SH-SY5Y (cell line): ENCODE data around the gene GSAP.

ENCODE experiments used
- GATA2 ChIP-seq: IDR thresholded peaks from 2 replicates; pipeline ENCODE4 v1.6.1; 2011; ENCODE audit warnings: mild to moderate bottlenecking, low read depth, low read length
- GATA3 ChIP-seq: IDR thresholded peaks from 2 replicates; pipeline ENCODE4 v1.6.1; 2011; ENCODE audit warnings: low read depth, mild to moderate bottlenecking, low read length, moderate library complexity

The GSAP gene

GRCh38 chr7:77447616-77448015, 31.5 kb upstream of the GSAP start:
- TF ChIP-seq GATA2 (no peak), GATA3 (no peak)

- TF ChIP-seq GATA2 (no peak), GATA3 (no peak)
Measured at GRCh38 chr7:77444123-77444522, 28.0 kb upstream of the GSAP start.

- TF ChIP-seq GATA2 (no peak), GATA3 (no peak)
Measured at GRCh38 chr7:77443042-77443441, 26.9 kb upstream of the GSAP start.

- TF ChIP-seq GATA3 = no peak
Measured at GRCh38 chr7:77442636-77443035, 26.5 kb upstream of the GSAP start.

GRCh38 chr7:77441046-77441445, 24.9 kb upstream of the GSAP start:
- no peak for TF ChIP-seq GATA2

GRCh38 chr7:77439572-77439971, 23.4 kb upstream of the GSAP start:
- TF ChIP-seq GATA3 (no peak), GATA2 (no peak)

GRCh38 chr7:77438131-77438530, 22.0 kb upstream of the GSAP start:
- TF ChIP-seq GATA2 (no peak), GATA3 (no peak)

- TF ChIP-seq GATA2 = no peak
- TF ChIP-seq GATA3 = no peak
Measured at GRCh38 chr7:77434570-77435275, 18.6 kb upstream of the GSAP start.

- no peak for TF ChIP-seq GATA2
- TF ChIP-seq GATA3 = no peak
Measured at GRCh38 chr7:77433901-77434300, 17.8 kb upstream of the GSAP start.

GRCh38 chr7:77430927-77431326, 14.8 kb upstream of the GSAP start:
- TF ChIP-seq GATA2 (no peak), GATA3 (no peak)

- TF ChIP-seq GATA2 = no peak
- no peak for TF ChIP-seq GATA3
Measured at GRCh38 chr7:77428777-77429231, 12.7 kb upstream of the GSAP start.

GRCh38 chr7:77427996-77428603, 12.0 kb upstream of the GSAP start:
- TF ChIP-seq GATA3 = no peak

GRCh38 chr7:77426521-77427051, 10.4 kb upstream of the GSAP start:
- TF ChIP-seq GATA3 (no peak), GATA2 (no peak)

GRCh38 chr7:77426052-77426404, 9.9 kb upstream of the GSAP start:
- TF ChIP-seq GATA2 = no peak
- no peak for TF ChIP-seq GATA3
